Activated naive CD8-positive, alpha-beta T cell treated with anti-CD3 and anti-CD28 coated beads, Interleukin-2, amount 50 U/mL, for 24 hours (primary cell): ENCODE data around the gene ZBTB16.

Source experiments
- ATAC-seq: fragments of 150-1000 bp; cut with Tn5 transposase; one replicate; pipeline ENCODE4 v1.10.0; 2021
- DNase-seq: peaks from one replicate; pipeline ENCODE4 v3.0.0; 2021
- H3K27ac Mint-ChIP-seq: one replicate; pipeline ENCODE4 v1.8.0; 2021; ENCODE audit warnings: mild to moderate bottlenecking, mixed read lengths
- H3K27me3 Mint-ChIP-seq: one replicate; pipeline ENCODE4 v1.8.0; 2021; ENCODE audit warnings: mixed read lengths
- H3K36me3 Mint-ChIP-seq: one replicate; pipeline ENCODE4 v1.8.0; 2021; ENCODE audit warnings: low read depth, mixed read lengths
- H3K4me1 Mint-ChIP-seq: one replicate; pipeline ENCODE4 v1.8.0; 2021; ENCODE audit warnings: mixed read lengths
- H3K4me3 Mint-ChIP-seq: one replicate; pipeline ENCODE4 v1.8.0; 2021; ENCODE audit warnings: mild to moderate bottlenecking, moderate library complexity, mixed read lengths
- H3K9me3 Mint-ChIP-seq: one replicate; pipeline ENCODE4 v1.8.0; 2021; ENCODE audit warnings: mixed read lengths

ZBTB16 gene

DNA sequence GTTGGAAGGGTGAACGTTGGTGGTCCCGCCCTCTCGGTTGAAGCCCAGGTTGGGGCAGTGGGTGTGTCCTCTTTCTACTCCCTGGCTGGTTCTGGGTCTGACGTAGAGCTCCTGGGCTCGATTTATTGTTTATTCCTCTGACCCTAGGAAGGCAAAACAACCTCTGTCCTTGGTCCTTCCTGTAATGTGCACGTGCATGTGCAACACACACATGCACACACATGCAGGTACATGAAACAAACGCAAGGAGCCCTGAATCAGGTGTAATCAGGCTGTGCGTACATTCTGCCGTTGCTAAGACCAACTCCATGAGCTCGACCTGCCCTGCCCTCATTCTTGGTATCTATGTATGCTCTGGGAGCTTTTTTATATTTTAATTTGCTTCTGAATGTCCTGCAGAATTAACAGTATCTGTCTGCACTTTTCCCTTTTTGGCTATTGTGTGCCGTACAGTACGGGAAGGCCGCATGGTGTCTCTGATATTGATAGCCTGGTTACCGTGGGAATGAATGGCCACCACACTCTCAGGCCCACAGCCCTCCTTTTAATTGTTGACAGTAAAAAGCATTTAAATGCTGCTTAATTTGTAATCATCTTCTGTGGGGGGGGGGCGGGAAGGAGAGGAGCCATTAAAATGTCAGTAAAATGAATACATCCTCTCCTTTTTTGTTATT lies 170.7 kb downstream of the ZBTB16 start:
- no peaks in the 10 kb centered on the region for H3K9me3 Mint-ChIP-seq
- peaks cover 17% of the 10 kb centered on the region for H3K4me1 Mint-ChIP-seq
- H3K36me3 Mint-ChIP-seq: no peaks in the 10 kb centered on the region
- ATAC-seq (no peak), DNase-seq (no peak)
- H3K27ac Mint-ChIP-seq: no peak overlapping the region
- H3K4me3 Mint-ChIP-seq: no peak overlapping the region
- no peaks in the 10 kb centered on the region for H3K27me3 Mint-ChIP-seq

- Mint-ChIP-seq H3K27ac (no peak overlapping the region), H3K4me1 (no peaks in the 10 kb centered on the region), H3K9me3 (no peaks in the 10 kb centered on the region), H3K4me3 (no peak overlapping the region), H3K27me3 (no peaks in the 10 kb centered on the region), H3K36me3 (no peaks in the 10 kb centered on the region)
- no peak for DNase-seq
- no peak for ATAC-seq
Measured at GRCh38 chr11:114232400-114233059, 173.0 kb downstream of the ZBTB16 start.

GRCh38 chr11:114233755-114234154 lies 174.2 kb downstream of the ZBTB16 start:
- DNase-seq: no peak
- no peaks in the 10 kb centered on the region for H3K27me3 Mint-ChIP-seq
- H3K9me3 Mint-ChIP-seq: no peaks in the 10 kb centered on the region
- H3K36me3 Mint-ChIP-seq: no peaks in the 10 kb centered on the region
- no peaks in the 10 kb centered on the region for H3K4me1 Mint-ChIP-seq
- H3K27ac Mint-ChIP-seq: no peak overlapping the region
- H3K4me3 Mint-ChIP-seq: no peak overlapping the region
- ATAC-seq: no peak

GRCh38 chr11:114236829-114237228 lies 177.3 kb downstream of the ZBTB16 start:
- no peaks in the 10 kb centered on the region for H3K27me3 Mint-ChIP-seq
- H3K4me1 Mint-ChIP-seq: no peaks in the 10 kb centered on the region
- H3K27ac Mint-ChIP-seq: no peak overlapping the region
- DNase-seq: no peak
- no peak overlapping the region for H3K4me3 Mint-ChIP-seq
- H3K36me3 Mint-ChIP-seq: no peaks in the 10 kb centered on the region
- ATAC-seq: no peak
- no peaks in the 10 kb centered on the region for H3K9me3 Mint-ChIP-seq

- Mint-ChIP-seq H3K9me3 (no peaks in the 10 kb centered on the region), H3K4me3 (no peak overlapping the region), H3K27me3 (no peaks in the 10 kb centered on the region), H3K27ac (no peak overlapping the region), H3K4me1 (no peaks in the 10 kb centered on the region), H3K36me3 (no peaks in the 10 kb centered on the region)
- ATAC-seq (no peak), DNase-seq (no peak)
Measured at GRCh38 chr11:114237321-114238280, 178.1 kb downstream of the ZBTB16 start.

DNA sequence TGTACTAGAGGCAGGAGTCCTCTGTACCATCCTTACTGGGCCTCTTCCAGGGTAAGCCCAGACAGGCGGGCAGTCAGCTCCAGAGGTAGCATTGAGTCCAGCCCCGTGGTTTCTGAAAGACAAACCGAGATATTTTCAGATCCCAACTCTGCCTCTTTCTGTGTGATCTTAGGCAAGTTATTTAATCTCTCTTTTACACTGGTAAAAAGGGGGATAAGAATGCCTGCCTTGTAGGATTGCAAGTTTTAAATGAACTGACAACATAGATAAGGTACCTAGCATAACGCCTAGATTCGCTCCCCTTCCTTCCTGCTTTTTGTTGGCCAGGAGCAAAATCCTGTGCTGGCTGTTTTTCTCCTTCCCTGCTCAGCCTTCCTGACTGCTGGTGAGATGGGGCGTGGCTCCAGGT lies 180.2 kb downstream of the ZBTB16 start:
- H3K4me1 Mint-ChIP-seq: no peaks in the 10 kb centered on the region
- no peak overlapping the region for H3K27ac Mint-ChIP-seq
- no peak for ATAC-seq
- no peaks in the 10 kb centered on the region for H3K9me3 Mint-ChIP-seq
- H3K36me3 Mint-ChIP-seq: no peaks in the 10 kb centered on the region
- H3K27me3 Mint-ChIP-seq: no peaks in the 10 kb centered on the region
- no peak overlapping the region for H3K4me3 Mint-ChIP-seq
- DNase-seq: no peak

GRCh38 chr11:114242032-114242431 lies 182.5 kb downstream of the ZBTB16 start:
- Mint-ChIP-seq H3K9me3 (no peaks in the 10 kb centered on the region), H3K4me1 (no peaks in the 10 kb centered on the region), H3K27me3 (no peaks in the 10 kb centered on the region), H3K4me3 (no peak overlapping the region), H3K27ac (no peak overlapping the region), H3K36me3 (no peaks in the 10 kb centered on the region)
- DNase-seq (no peak), ATAC-seq (no peak)

DNA sequence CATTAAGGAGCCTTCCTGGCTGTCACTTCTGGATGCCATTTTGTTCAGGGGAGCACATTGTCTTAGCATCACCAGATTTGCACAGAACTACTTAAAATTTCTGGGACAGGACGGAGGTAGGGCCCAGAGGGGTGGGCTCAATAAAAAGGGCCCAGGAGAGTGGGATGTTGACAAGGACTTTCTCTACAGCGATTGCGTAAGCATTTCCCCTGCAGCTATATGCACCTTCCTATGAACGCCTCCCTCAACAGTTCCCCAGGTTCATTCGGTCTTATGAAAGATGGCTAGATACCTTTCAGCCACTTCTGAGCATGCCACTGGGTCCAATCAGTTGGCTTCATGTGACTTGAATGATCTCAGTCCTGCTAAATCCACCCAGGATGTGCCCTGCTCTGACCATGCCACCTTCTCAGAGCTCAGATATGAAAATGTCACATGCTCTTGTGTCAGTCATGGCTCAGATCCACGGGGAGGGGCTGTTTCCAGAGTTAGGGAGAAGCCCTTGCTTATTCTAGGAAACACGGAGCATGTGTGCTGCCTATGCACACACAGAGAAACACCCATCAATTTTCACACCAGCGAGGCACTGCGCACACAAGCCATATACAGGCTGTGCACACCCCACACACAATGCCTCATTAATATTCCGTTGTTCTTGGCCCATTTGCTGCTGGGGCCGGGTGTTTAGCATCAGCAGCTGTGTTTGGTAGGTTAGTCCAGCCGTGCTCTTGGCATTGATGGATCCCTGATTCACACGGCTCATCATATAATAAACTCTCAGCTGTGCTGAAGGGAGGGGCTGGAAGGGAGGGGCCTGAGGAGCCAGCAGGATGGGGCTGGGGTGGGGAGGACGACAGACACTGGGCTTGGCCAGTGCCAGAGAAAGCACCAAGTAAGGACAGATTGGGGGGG lies 184.2 kb downstream of the ZBTB16 start:
- H3K9me3 Mint-ChIP-seq: no peaks in the 10 kb centered on the region
- H3K36me3 Mint-ChIP-seq: no peaks in the 10 kb centered on the region
- H3K27me3 Mint-ChIP-seq: no peaks in the 10 kb centered on the region
- DNase-seq (no peak), ATAC-seq (no peak)
- H3K27ac Mint-ChIP-seq: no peak overlapping the region
- H3K4me1 Mint-ChIP-seq: no peaks in the 10 kb centered on the region
- H3K4me3 Mint-ChIP-seq: no peak overlapping the region

- DNase-seq: no peak
- Mint-ChIP-seq H3K27ac (no peak overlapping the region), H3K36me3 (no peaks in the 10 kb centered on the region), H3K27me3 (no peaks in the 10 kb centered on the region), H3K9me3 (no peaks in the 10 kb centered on the region), H3K4me1 (no peaks in the 10 kb centered on the region), H3K4me3 (no peak overlapping the region)
- no peak for ATAC-seq
Measured at GRCh38 chr11:114244726-114245394, 185.3 kb downstream of the ZBTB16 start.

GRCh38 chr11:114246321-114247069 lies 187.0 kb downstream of the ZBTB16 start:
- no peaks in the 10 kb centered on the region for H3K27me3 Mint-ChIP-seq
- no peak overlapping the region for H3K4me3 Mint-ChIP-seq
- H3K9me3 Mint-ChIP-seq: no peaks in the 10 kb centered on the region
- no peak for ATAC-seq
- no peaks in the 10 kb centered on the region for H3K4me1 Mint-ChIP-seq
- no peak for DNase-seq
- no peak overlapping the region for H3K27ac Mint-ChIP-seq
- no peaks in the 10 kb centered on the region for H3K36me3 Mint-ChIP-seq

DNA sequence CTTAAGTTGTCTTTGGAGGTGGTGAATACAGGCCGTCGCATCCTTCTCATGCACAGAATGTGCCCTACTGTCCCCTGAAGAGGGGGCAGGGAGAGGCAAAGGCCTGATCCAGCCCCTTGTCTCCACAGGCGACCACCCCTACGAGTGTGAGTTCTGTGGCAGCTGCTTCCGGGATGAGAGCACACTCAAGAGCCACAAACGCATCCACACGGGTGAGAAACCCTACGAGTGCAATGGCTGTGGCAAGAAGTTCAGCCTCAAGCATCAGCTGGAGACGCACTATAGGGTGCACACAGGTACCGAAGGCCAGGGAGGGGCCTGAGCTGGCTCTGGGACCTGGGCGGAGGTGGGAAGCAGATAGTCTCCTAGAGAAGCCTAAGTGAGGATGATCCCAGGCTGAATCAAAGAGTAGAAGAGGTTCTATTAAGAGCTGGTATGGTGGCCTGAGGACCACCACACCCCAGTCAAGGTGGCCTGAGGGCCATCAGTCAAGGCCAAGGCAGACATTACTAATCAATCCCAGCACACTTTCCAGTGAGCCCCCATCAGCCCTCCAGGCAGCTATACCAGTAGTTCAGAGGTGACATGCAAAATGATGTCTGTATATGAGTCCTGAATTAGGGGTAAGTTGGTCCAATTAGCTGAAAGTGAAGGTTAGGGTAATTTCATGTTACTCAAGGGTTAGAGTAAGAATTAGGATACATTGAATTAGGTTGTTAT lies 187.7 kb downstream of the ZBTB16 start:
- Mint-ChIP-seq H3K4me1 (no peaks in the 10 kb centered on the region), H3K27me3 (no peaks in the 10 kb centered on the region), H3K4me3 (no peak overlapping the region), H3K9me3 (no peaks in the 10 kb centered on the region), H3K27ac (no peak overlapping the region), H3K36me3 (no peaks in the 10 kb centered on the region)
- DNase-seq: no peak
- no peak for ATAC-seq

- H3K27me3 Mint-ChIP-seq: no peaks in the 10 kb centered on the region
- H3K27ac Mint-ChIP-seq: no peak overlapping the region
- H3K9me3 Mint-ChIP-seq: no peaks in the 10 kb centered on the region
- ATAC-seq (no peak), DNase-seq (no peak)
- H3K4me3 Mint-ChIP-seq: no peak overlapping the region
- no peaks in the 10 kb centered on the region for H3K36me3 Mint-ChIP-seq
- no peaks in the 10 kb centered on the region for H3K4me1 Mint-ChIP-seq
Measured at GRCh38 chr11:114250180-114250579, 190.7 kb downstream of the ZBTB16 start.
